Kidney (tissue), 14 donors: ENCODE results near the gene IZUMO4. TPM values are rescaled to one million over a fixed set of nuclear protein-coding genes. Genes with fewer than 3 reads are reported as not detected.
"Not testable (repeated sequence)": the region's sequence is repeated elsewhere in the genome, so short reads cannot be mapped to it uniquely, and the experiment has no call there.

Source experiments
- DNase-seq, 5 donors: peaks; one replicate each; pipeline ENCODE4 v3.0.0-alpha.2; 2013 to 2020
- FAIRE-seq: peaks from 2 replicates; lab custom pipeline; 2012; peaks lifted over from hg19 to GRCh38; lab: Jason Lieb, UNC
- H3K27ac ChIP-seq, 2 donors: one replicate each; pipeline ENCODE4 v1.7.0; 2013; ENCODE audit warnings: low read depth in 2 of 2, low read length in 2 of 2, inconsistent platforms in 1 of 2
- H3K27me3 ChIP-seq: one replicate; pipeline ENCODE4 v1.7.1; 2013; ENCODE audit warnings: low read length, inconsistent platforms; ENCODE audit not compliant: control insufficient read depth, insufficient read depth
- H3K36me3 ChIP-seq, 3 donors: one replicate each; pipeline versions ENCODE4 v1.7.0 to v1.7.1; 2013; ENCODE audit warnings: low read length in 3 of 3, control low read depth in 1 of 3, inconsistent platforms in 1 of 3; ENCODE audit not compliant: insufficient read depth in 3 of 3, control insufficient read depth in 2 of 3
- H3K4me1 ChIP-seq, 3 donors: one replicate each; pipeline versions ENCODE4 v1.7.0 to v1.7.1; 2013; ENCODE audit warnings: low read length in 3 of 3, inconsistent platforms in 1 of 3, low read depth in 1 of 3; ENCODE audit not compliant: control insufficient read depth in 2 of 3, insufficient read depth in 2 of 3
- H3K4me3 ChIP-seq, 3 donors: one replicate each; pipeline versions ENCODE4 v1.7.0 to v1.8.1; 2013; ENCODE audit warnings: low read length in 3 of 3, control low read depth in 1 of 3, inconsistent platforms in 1 of 3
- H3K9ac ChIP-seq, 3 donors: one replicate each; pipeline versions ENCODE4 v1.7.0 to v1.7.1; 2013; ENCODE audit warnings: low read length in 3 of 3, control low read depth in 1 of 3, inconsistent platforms in 1 of 3
- H3K9me3 ChIP-seq, 3 donors: one replicate each; pipeline versions ENCODE4 v1.7.0 to v1.7.1; 2013; ENCODE audit warnings: low read length in 3 of 3, control low read depth in 1 of 3, inconsistent platforms in 1 of 3; ENCODE audit not compliant: control insufficient read depth in 2 of 3, insufficient read depth in 1 of 3
- intact Hi-C: fragments of 100-400 bp; cut with DNase I; formaldehyde crosslinking; loops from one replicate; pipeline ENCODE4 v1.11.1; 2022
- polyA plus RNA-seq: library from polyadenylated mRNA; stranded (reverse); fragments of 350-450 nt; fragmentation: Illumina TruSeq; extraction: RNeasy Lipid Tissue Mini Kit (QIAGEN cat#74804); gene quantifications from one replicate; pipeline ENCODE4 v1.2.3, GENCODE V29; 2014; ENCODE audit warnings: low read depth, low replicate concordance; ENCODE audit not compliant: insufficient read depth
- total RNA-seq: library from RNA; stranded (reverse); fragmentation: NEBNext Ultra II Directional; extraction: Animal tissue kit (Norgen Biotek cat#: 25700); gene quantifications from one replicate; pipeline ENCODE4 v1.2.1, GENCODE V29; 2021
- TF ChIP-seq, protein P1 (sequence below): IDR thresholded peaks from 3 replicates; pipeline ENCODE4 v1.5.1; 2012; ENCODE audit warnings: mild to moderate bottlenecking, moderate library complexity, borderline replicate concordance; ENCODE audit not compliant: insufficient read depth; ENCODE audit errors: extremely low read depth
- donor health status: control.
- donor health status: control.
- donor health status: control.
- donor health status: control.
- donor health status: control.
- donor health status: DM: yes; HTN: yes; CAD: no.
- donor health status: Normal renal cell carcinoma (clear cell type).

Gene IZUMO4
- total and polyA plus RNA-seq, 2 donors from 2014 or later: 4.3 to 8.9 TPM

DNA sequence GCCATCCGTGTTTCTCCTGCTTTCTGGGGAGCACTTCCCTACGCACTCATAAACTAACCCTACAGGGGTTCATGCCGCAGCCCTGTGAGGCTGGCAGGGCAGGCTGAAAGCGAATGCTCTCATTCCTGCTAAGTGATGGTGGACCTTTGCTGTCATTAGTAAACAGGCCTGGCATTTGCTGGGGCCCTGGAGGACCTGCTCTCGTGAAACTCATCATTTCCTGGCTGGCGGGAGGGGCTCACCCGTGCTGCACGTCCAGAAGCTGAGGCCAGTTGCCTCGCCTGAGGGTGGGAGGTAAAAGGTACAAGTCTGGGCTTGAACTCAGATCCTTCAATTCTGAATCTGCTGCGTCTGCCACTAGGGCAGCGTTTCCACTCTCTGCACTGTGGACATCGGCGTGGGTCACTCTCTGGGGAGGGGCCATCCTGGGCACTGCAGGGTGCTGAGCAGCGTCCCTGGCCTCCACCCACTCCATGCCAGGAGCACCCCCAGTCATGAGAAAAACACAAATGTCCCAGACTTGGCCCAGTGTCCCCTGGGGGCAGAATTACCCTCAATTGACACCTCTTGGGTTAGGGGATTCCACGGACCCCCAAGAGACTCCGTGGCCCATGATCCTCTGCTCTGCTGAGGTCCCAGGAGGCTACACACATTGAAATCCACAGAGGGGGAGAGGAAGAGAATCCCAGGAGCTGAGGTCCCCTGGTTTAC lies 7.6 kb upstream of the IZUMO4 start:
- Histone ChIP-seq H3K27ac (no peak overlapping the region), H3K4me1 (peaks cover 0 to 5% (median 0%) of the 10 kb centered on the region in 3 donors), H3K27me3 (no peaks in the 10 kb centered on the region), H3K4me3 (no peak overlapping the region), H3K9ac (no peak overlapping the region), H3K36me3 (no peaks in the 10 kb centered on the region), H3K9me3 (no peaks in the 10 kb centered on the region)
- intact Hi-C loops: no loop called here
- TF ChIP-seq, protein P1, sequence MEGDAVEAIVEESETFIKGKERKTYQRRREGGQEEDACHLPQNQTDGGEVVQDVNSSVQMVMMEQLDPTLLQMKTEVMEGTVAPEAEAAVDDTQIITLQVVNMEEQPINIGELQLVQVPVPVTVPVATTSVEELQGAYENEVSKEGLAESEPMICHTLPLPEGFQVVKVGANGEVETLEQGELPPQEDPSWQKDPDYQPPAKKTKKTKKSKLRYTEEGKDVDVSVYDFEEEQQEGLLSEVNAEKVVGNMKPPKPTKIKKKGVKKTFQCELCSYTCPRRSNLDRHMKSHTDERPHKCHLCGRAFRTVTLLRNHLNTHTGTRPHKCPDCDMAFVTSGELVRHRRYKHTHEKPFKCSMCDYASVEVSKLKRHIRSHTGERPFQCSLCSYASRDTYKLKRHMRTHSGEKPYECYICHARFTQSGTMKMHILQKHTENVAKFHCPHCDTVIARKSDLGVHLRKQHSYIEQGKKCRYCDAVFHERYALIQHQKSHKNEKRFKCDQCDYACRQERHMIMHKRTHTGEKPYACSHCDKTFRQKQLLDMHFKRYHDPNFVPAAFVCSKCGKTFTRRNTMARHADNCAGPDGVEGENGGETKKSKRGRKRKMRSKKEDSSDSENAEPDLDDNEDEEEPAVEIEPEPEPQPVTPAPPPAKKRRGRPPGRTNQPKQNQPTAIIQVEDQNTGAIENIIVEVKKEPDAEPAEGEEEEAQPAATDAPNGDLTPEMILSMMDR: no peak
- no peak for FAIRE-seq
- DNase-seq: peak in 1 of 5 donors; percentile 66

DNA sequence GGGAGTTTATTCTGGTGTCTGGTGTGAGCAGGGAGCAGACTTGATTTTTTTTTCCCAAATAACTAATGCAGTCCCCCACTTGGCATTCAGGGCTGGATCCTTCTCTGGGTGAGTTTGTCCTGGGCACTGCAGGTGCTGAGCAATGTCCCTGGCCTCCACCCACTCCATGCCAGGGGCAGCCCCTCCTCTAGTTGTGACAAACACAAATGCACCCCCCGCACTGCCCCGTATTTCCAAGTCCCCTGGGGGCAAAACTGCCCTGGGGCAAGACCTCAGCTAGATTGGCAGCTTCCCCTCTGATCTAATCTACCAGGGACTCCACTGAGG lies 7.0 kb upstream of the IZUMO4 start:
- no peaks in the 10 kb centered on the region for H3K27me3 ChIP-seq
- H3K9ac ChIP-seq: no peak overlapping the region
- H3K9me3 ChIP-seq: no peaks in the 10 kb centered on the region
- peak overlapping the region in 1 of 2 donors; percentile 47 for H3K27ac ChIP-seq
- DNase-seq (no peak), FAIRE-seq (no peak)
- no peaks in the 10 kb centered on the region for H3K36me3 ChIP-seq
- H3K4me3 ChIP-seq: no peak overlapping the region
- intact Hi-C loops: no loop called here
- H3K4me1 ChIP-seq: peaks cover 0 to 9% (median 0%) of the 10 kb centered on the region in 3 donors
- TF ChIP-seq, protein P1: no peak

DNA sequence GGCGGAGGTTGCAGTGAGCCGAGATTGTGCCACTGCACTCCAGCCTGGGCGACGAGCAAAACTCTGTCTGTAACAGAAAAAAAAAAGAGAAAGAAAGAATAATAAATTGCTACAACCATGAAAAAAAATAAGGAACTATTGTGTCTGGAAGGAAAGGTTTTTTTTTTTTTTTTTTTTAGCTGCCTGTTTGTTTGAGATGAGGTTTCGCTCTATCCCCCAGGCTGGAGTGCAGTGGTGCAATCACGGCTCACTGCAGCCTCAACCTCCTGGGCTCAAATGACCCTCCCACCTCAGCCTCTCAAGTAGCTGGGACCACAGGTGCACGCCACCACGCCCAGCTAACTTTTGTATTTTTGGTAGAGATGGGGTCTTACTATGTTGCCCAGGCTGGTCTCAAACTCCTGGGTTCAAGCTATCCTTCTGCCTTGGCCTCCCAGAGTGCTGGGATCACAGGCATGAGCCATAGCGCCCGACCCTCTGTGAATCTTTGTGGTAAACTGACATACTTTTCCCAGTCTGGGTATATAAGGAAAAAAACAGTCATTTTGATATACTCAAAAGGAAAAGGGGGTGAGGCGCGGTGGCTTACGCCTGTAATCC lies 4.7 kb upstream of the IZUMO4 start:
- H3K4me3 ChIP-seq, H3K36me3 ChIP-seq, FAIRE-seq, intact Hi-C loops, H3K9ac ChIP-seq, DNase-seq, H3K9me3 ChIP-seq, H3K27me3 ChIP-seq, H3K27ac ChIP-seq: not testable (repeated sequence)
- H3K4me1 ChIP-seq: peaks cover 0 to 15% (median 1%) of the 10 kb centered on the region in 3 donors

DNA sequence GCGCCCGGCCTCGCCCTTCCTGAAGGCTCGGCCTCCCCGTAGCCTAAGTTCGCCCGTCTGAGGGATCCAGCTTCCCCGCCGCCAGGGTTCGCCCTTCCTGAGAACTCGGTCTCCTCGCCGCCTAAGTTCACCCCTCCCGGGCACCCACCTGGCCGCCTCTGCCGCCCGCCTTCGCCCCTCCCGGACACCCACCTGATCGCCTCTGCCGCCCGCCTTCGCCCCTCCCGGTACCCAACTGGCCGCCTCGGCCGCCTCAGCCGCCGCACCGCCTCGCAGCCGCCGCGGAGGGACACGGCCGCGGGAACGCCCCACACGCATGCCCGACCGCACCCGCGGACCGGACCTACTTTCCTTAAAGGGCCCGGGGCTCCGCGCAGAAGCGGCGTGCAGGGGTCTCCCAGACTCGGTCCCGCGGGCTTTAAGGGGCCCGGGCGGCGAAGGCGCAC lies 658 bp upstream of the IZUMO4 start, which contains the start of gene MOB3A:
TSS of gene MOB3A (minus strand) at position 293 of the 446 bp plus-strand sequence. CDS start 17,766 bp downstream, outside the sequence.
- Histone ChIP-seq H3K27ac (peak within 1 kb of the TSS; percentile 93 to 97), H3K9ac (peak within 1 kb of the TSS in 2 of 3 donors; percentile 36 to 51), H3K4me3 (peak within 1 kb of the TSS; percentile 61 to 75 (median 67)), H3K27me3 (no peaks in the 10 kb centered on the region), H3K36me3 (peaks cover 0 to 9% (median 3%) of the 10 kb centered on the region in 3 donors), H3K4me1 (peaks cover 0 to 15% (median 8%) of the 10 kb centered on the region in 3 donors), H3K9me3 (no peaks in the 10 kb centered on the region)
- peak in 1 of 5 donors; percentile 98 for DNase-seq
- TF ChIP-seq, protein P1: peak; percentile 29
- intact Hi-C loops: no loop called here
- FAIRE-seq: no peak
